NB4 (cell line): ENCODE measurements around the gene CCDC27.

Source experiments
- CTCF ChIP-seq: IDR thresholded peaks from one replicate; pipeline ENCODE4 v1.5.1; 2012; ENCODE audit warnings: low read depth, low read length
- MYC ChIP-seq: IDR thresholded peaks from 2 replicates; pipeline ENCODE4 v1.6.1; 2011; ENCODE audit warnings: low read depth, low read length
- POLR2A ChIP-seq: IDR thresholded peaks from 2 replicates; pipeline ENCODE4 v1.6.1; 2011; ENCODE audit warnings: mild to moderate bottlenecking; ENCODE audit not compliant: insufficient read length; ENCODE audit errors: extremely low read depth

GRCh38 chr1:3717041-3717714 lies 35.1 kb upstream of the CCDC27 start:
- TF ChIP-seq CTCF (no peak), MYC (peak; percentile 44; the same call in 1 of the 2 replicates), POLR2A (no peak)
